MCF 10A (cell line): ENCODE data around the gene ZCCHC2. TPM values are rescaled to one million over a fixed set of nuclear protein-coding genes. Genes with fewer than 3 reads are reported as not detected.

Experiments used
- BruUV-seq: library from RNA; stranded (reverse); fragments of 400-500 nt; replicated peaks from 2 replicates; lab custom pipeline; 2021; lab: Mats Ljungman, UMichigan
- CTCF ChIA-PET: fragments of 300-600 bp; sonication (Branson Sonifier 250); formaldehyde crosslinking; extraction: SDS; loops from one replicate; lab custom pipeline; 2021; ENCODE audit warnings: antibody characterized with exemption, inconsistent platforms; lab: Yijun Ruan, JAX
- POLR2A ChIA-PET: fragments of 300-600, 350-650 bp; sonication (Branson Sonifier 250); formaldehyde crosslinking; extraction: SDS; loops from one replicate; lab custom pipeline; 2020; ENCODE audit warnings: antibody characterized with exemption, inconsistent platforms; lab: Yijun Ruan, JAX
- DNase-seq: peaks from one replicate; pipeline ENCODE4 v3.0.0-alpha.2; 2018; ENCODE audit not compliant: unreplicated experiment
- H3K27ac Mint-ChIP-seq: one replicate; pipeline ENCODE4 v1.8.0; 2022; ENCODE audit warnings: mild to moderate bottlenecking, low read depth, mixed read lengths; ENCODE audit not compliant: unreplicated experiment
- H3K27me3 Mint-ChIP-seq: one replicate; pipeline ENCODE4 v1.8.0; 2022; ENCODE audit warnings: mixed read lengths; ENCODE audit not compliant: insufficient read depth, unreplicated experiment
- H3K36me3 Mint-ChIP-seq: one replicate; pipeline ENCODE4 v1.8.0; 2022; ENCODE audit warnings: mild to moderate bottlenecking, moderate library complexity, mixed read lengths; ENCODE audit not compliant: insufficient read depth, unreplicated experiment
- H3K4me1 Mint-ChIP-seq: one replicate; pipeline ENCODE4 v1.8.0; 2022; ENCODE audit warnings: mixed read lengths; ENCODE audit not compliant: insufficient read depth, unreplicated experiment
- H3K4me3 Mint-ChIP-seq: one replicate; pipeline ENCODE4 v1.8.0; 2022; ENCODE audit warnings: mild to moderate bottlenecking, moderate library complexity, mixed read lengths; ENCODE audit not compliant: unreplicated experiment
- H3K9me3 Mint-ChIP-seq: one replicate; pipeline ENCODE4 v1.8.0; 2022; ENCODE audit warnings: mixed read lengths; ENCODE audit not compliant: unreplicated experiment
- CTCF ChIP-seq: fragments of 200-600 bp; IDR thresholded peaks from one replicate; pipeline ENCODE4 v1.8.0; 2022; ENCODE audit warnings: antibody characterized with exemption, mild to moderate bottlenecking; ENCODE audit not compliant: unreplicated experiment
- intact Hi-C: fragments of 100-400 bp; cut with micrococcal nuclease; formaldehyde crosslinking; loops from 2 replicates; pipeline ENCODE4 v1.14.1; 2022
- total RNA-seq: library from RNA; stranded (reverse); gene quantifications from 2 replicates; pipeline ENCODE4 v1.2.3, GENCODE V29; 2022

The ZCCHC2 gene
- total RNA-seq, 1 experiment from 2014 or later, result 14.6 TPM

- ChIA-PET POLR2A (interaction anchor here (0.6 to 8.6 kb wide), 14 partner anchors 9 to 254 kb away, joined by 3 to 117 read pairs (median 14); partner anchors contain the start of gene TNFRSF11A), CTCF (interaction anchor here (0.6 to 3.8 kb wide), 10 partner anchors 8 to 462 kb away, joined by 3 to 18 read pairs (median 4); no protein-coding TSS in a partner anchor)
- Mint-ChIP-seq H3K4me1 (peaks cover 13% of the 10 kb centered on the region), H3K4me3 (peak overlapping the region; percentile 76), H3K27me3 (no peaks in the 10 kb centered on the region), H3K36me3 (peaks cover 7% of the 10 kb centered on the region), H3K9me3 (no peaks in the 10 kb centered on the region), H3K27ac (no peak overlapping the region)
- TF ChIP-seq CTCF, result no peak
- no TSS peak for BruUV-seq
- no peak for DNase-seq
- intact Hi-C loops, result loop anchor here (5.0 to 10.0 kb wide), 2 partner anchors 34 to 336 kb away; partner anchors contain the start of genes PIGN and RELCH
Measured at GRCh38 chr18:62521082-62521481, 1.7 kb upstream of the ZCCHC2 start.

GRCh38 chr18:62521593-62521992 is 1.2 kb upstream of the ZCCHC2 start:
- TF ChIP-seq CTCF, result no peak
- Mint-ChIP-seq H3K36me3 (peaks cover 7% of the 10 kb centered on the region), H3K4me1 (peaks cover 13% of the 10 kb centered on the region), H3K27ac (peak overlapping the region; percentile 58), H3K27me3 (no peaks in the 10 kb centered on the region), H3K4me3 (peak overlapping the region; percentile 76), H3K9me3 (no peaks in the 10 kb centered on the region)
- no TSS peak for BruUV-seq
- ChIA-PET CTCF (interaction anchor here (0.6 to 3.8 kb wide), 10 partner anchors 9 to 199 kb away, joined by 3 to 18 read pairs (median 4); no protein-coding TSS in a partner anchor), POLR2A (interaction anchor here (0.7 to 8.6 kb wide), 23 partner anchors 10 to 255 kb away, joined by 3 to 117 read pairs (median 10); partner anchors contain the start of genes PHLPP1 and TNFRSF11A)
- intact Hi-C loops, result loop anchor here (5.0 to 10.0 kb wide), 2 partner anchors 34 to 337 kb away; partner anchors contain the start of genes PIGN and RELCH
- no peak for DNase-seq

GRCh38 chr18:62522178-62522503 is 684 bp upstream of the ZCCHC2 start:
- Mint-ChIP-seq H3K36me3 (peaks cover 7% of the 10 kb centered on the region), H3K4me3 (peak overlapping the region; percentile 76), H3K27ac (peak overlapping the region; percentile 58), H3K27me3 (no peaks in the 10 kb centered on the region), H3K9me3 (no peaks in the 10 kb centered on the region), H3K4me1 (peaks cover 13% of the 10 kb centered on the region)
- POLR2A ChIA-PET, result interaction anchor here (0.6 to 8.6 kb wide), 32 partner anchors 8 to 955 kb away, joined by 3 to 117 read pairs (median 7); partner anchors contain the start of genes PHLPP1 and TNFRSF11A
- TF ChIP-seq CTCF, result no peak
- no peak for DNase-seq
- CTCF ChIA-PET, result interaction anchor here (0.9 to 3.8 kb wide), 8 partner anchors 9 to 96 kb away, joined by 3 to 18 read pairs (median 5); no protein-coding TSS in a partner anchor
- intact Hi-C loops, result loop anchor here (1.0 to 10.0 kb wide), 3 partner anchors 35 to 337 kb away; partner anchors contain the start of genes PIGN and RELCH
- no TSS peak for BruUV-seq

GRCh38 chr18:62523255-62523588 is 397 bp downstream of the ZCCHC2 start:
- Mint-ChIP-seq H3K27ac (no peak overlapping the region), H3K4me3 (peak overlapping the region; percentile 76), H3K36me3 (peaks cover 7% of the 10 kb centered on the region), H3K4me1 (peaks cover 13% of the 10 kb centered on the region), H3K9me3 (no peaks in the 10 kb centered on the region), H3K27me3 (no peaks in the 10 kb centered on the region)
- TF ChIP-seq CTCF, result no peak
- CTCF ChIA-PET, result interaction anchor here (1.8 kb wide), 1 partner anchor 97 kb away, joined by 14 read pairs; no protein-coding TSS in a partner anchor
- BruUV-seq, result no TSS peak
- intact Hi-C loops, result loop anchor here (5.0 to 10.0 kb wide), 2 partner anchors 36 to 338 kb away; partner anchors contain the start of genes PIGN and RELCH
- POLR2A ChIA-PET, result interaction anchor here (0.6 to 8.6 kb wide), 32 partner anchors 10 to 954 kb away, joined by 3 to 117 read pairs (median 6); partner anchors contain the start of genes PIGN, RELCH and TNFRSF11A
- DNase-seq, result no peak
